Adipocyte (in vitro differentiated cells): ENCODE data around the gene RB1.

ENCODE experiments used
- DNase-seq: peaks from one replicate; pipeline ENCODE4 v3.0.0-alpha.2; 2015; ENCODE audit warnings: low read depth
- H3K27me3 ChIP-seq: replicated peaks from 2 replicates; pipeline ENCODE4 v1.7.0; 2013; ENCODE audit warnings: mild to moderate bottlenecking, low read length, moderate library complexity; ENCODE audit not compliant: control insufficient read depth, insufficient read depth
- H3K36me3 ChIP-seq: 2 replicates; pipeline ENCODE4 v1.7.0; 2013; ENCODE audit warnings: low read length, mild to moderate bottlenecking, moderate library complexity; ENCODE audit not compliant: control insufficient read depth, insufficient read depth, severe bottlenecking
- H3K4me1 ChIP-seq: 2 replicates; pipeline ENCODE4 v1.7.0; 2013; ENCODE audit warnings: mild to moderate bottlenecking, low read length, moderate library complexity; ENCODE audit not compliant: control insufficient read depth, insufficient read depth
- H3K4me3 ChIP-seq: 2 replicates; pipeline ENCODE4 v1.7.0; 2013; ENCODE audit warnings: mild to moderate bottlenecking, low read length, moderate library complexity
- H3K9ac ChIP-seq: 2 replicates; pipeline ENCODE4 v1.7.0; 2013; ENCODE audit warnings: mild to moderate bottlenecking, low read length, moderate library complexity
- H3K9me3 ChIP-seq: 2 replicates; pipeline ENCODE4 v1.7.0; 2013; ENCODE audit warnings: mild to moderate bottlenecking, low read length, moderate library complexity; ENCODE audit not compliant: control insufficient read depth

RB1 gene

DNA sequence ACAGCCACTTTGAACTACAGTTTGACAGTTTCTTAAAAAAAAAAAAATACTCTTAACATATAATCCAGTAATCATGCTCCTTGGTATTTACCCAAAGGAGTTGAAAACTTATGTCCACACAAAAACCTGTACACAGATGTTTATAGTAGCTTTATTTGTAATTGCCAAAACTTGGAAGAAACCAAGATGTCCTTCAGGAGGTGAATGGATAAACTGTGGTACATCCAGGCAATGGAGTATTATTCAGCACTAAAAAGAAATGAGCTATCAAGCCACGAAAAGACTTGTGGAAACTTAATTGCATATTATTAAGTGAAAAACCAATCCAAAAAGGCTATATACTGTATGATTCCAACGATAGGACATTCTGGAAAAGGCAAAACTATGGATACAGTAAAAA, 184.4 kb downstream of the RB1 start:
- DNase-seq: no peak
- Histone ChIP-seq H3K4me3 (no peak overlapping the region), H3K4me1 (peaks cover 11% of the 10 kb centered on the region), H3K9me3 (no peaks in the 10 kb centered on the region), H3K27me3 (no peaks in the 10 kb centered on the region), H3K9ac (no peak overlapping the region), H3K36me3 (peaks cover 6% of the 10 kb centered on the region)

DNA sequence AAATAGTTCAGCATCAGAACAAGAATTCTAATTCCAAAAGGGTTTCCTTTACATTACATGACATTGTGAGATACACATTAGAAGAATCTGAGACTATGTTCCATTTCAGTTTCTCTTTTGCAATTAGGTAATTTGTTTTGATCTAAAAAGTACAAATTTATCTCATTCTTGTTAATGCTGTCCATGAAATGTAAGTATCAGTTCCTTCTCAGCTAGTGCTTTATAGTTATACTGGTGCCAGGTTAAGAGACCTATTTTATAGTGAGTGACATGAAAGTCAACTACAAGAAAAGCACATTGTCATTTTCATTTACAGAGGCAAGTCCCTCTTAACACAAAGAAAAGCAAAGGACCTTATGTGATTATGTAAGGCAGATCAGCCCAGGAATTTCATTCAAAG, 185.4 kb downstream of the RB1 start:
- Histone ChIP-seq H3K27me3 (no peaks in the 10 kb centered on the region), H3K9ac (no peak overlapping the region), H3K4me1 (peaks cover 15% of the 10 kb centered on the region), H3K36me3 (peaks cover 6% of the 10 kb centered on the region), H3K9me3 (no peaks in the 10 kb centered on the region), H3K4me3 (no peak overlapping the region)
- no peak for DNase-seq

DNA sequence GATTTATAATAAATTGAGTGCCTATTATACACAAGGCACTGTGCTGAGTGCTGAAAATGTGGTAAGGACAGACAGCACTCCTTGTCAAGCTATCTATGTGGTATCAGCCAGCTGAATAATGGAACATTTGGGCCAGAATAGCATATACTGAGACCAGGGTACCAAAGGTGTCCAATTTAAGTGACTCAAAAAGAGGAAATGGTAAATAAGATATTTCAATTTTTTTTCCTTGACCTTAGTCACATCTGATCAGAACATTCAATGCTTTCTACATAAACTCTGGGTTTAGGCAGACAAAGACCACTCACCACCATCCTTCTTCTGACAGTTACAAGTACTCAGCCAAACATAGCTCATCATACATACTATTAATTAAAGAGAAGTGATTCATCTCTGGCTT, 186.1 kb downstream of the RB1 start:
- Histone ChIP-seq H3K9me3 (no peaks in the 10 kb centered on the region), H3K4me1 (peaks cover 15% of the 10 kb centered on the region), H3K36me3 (peaks cover 6% of the 10 kb centered on the region), H3K27me3 (no peaks in the 10 kb centered on the region), H3K9ac (no peak overlapping the region), H3K4me3 (no peak overlapping the region)
- no peak for DNase-seq

DNA sequence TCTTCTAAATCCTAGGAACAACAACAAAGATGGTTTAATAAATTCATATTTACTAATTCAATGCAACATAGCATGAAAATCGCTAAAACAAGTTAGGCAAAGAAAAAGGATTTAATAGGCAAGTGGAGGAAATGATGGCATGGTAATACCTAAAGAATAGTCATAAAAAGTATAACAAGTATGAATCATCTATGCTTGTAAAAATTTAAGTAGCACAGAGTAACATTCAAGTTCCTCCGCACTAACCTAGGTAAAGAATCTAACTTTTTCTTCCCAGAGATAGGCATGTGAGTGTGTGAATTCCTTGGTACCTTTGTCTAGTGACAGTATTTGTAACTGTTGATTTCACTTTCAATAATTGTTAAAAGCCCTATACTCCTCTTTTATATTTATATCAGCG, 186.7 kb downstream of the RB1 start:
- peaks cover 6% of the 10 kb centered on the region for H3K36me3 ChIP-seq
- H3K9me3 ChIP-seq: no peaks in the 10 kb centered on the region
- DNase-seq: no peak

DNA sequence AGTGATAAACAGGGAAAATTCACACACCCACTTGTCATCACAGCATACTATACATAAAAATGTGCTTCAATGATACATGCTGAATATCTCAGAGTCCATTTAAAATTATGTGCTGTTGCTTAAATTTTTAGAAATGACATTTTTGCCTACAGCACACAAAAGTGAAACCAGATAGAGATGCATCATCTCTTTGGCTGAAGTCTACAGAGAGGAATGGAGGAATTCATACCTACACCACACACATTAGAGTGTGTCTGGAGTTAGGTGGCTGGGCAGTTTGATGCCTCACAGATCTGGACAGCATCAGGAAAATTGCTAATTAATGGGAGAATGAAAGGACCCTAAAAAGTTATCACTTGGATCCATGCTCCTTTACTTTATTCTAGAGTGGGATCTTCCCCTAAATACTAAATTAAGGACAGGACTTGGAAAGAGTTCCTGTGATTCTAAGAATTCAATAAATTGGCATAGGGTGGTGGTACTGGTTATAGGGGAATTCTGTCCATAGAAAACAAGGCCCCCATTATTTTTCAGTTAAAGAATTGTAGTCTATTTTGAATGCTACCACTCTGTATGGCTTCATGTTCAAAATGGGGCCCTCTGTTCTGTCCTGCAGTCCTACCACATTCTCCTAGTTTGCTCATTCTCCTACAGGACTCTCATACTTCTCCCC, 188.0 kb downstream of the RB1 start:
- Histone ChIP-seq H3K36me3 (peaks cover 6% of the 10 kb centered on the region), H3K27me3 (no peaks in the 10 kb centered on the region), H3K9ac (peak overlapping the region; percentile 76), H3K9me3 (no peaks in the 10 kb centered on the region), H3K4me3 (peak overlapping the region; percentile 74), H3K4me1 (peaks cover 15% of the 10 kb centered on the region)
- DNase-seq: peak; percentile 22

More for the DNA sequence above, 186.7 kb downstream of the RB1 start:
- Histone ChIP-seq H3K9ac (no peak overlapping the region), H3K27me3 (no peaks in the 10 kb centered on the region), H3K4me1 (peaks cover 15% of the 10 kb centered on the region), H3K4me3 (no peak overlapping the region)

DNA sequence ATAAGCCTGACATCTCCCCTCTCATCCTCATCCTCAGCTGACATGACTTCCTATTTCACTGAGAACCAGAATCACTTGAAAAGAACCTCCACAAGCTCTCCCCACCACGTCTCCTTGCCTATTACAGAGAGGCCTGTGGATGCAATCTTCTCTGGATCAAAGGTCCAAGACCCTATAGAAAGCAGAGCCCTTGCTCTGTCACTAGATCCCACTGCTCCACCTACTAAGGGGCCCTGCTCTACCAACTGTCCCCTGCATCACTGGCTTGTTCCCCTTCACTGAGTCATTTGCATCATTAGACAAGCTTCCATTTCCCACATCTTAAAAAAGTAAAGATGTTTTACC, 188.5 kb downstream of the RB1 start:
- H3K36me3 ChIP-seq: peaks cover 6% of the 10 kb centered on the region
- H3K4me1 ChIP-seq: peaks cover 15% of the 10 kb centered on the region
- no peak for DNase-seq
- H3K4me3 ChIP-seq: peak overlapping the region; percentile 74
- no peaks in the 10 kb centered on the region for H3K27me3 ChIP-seq
- H3K9ac ChIP-seq: peak overlapping the region; percentile 76
- H3K9me3 ChIP-seq: no peaks in the 10 kb centered on the region

DNA sequence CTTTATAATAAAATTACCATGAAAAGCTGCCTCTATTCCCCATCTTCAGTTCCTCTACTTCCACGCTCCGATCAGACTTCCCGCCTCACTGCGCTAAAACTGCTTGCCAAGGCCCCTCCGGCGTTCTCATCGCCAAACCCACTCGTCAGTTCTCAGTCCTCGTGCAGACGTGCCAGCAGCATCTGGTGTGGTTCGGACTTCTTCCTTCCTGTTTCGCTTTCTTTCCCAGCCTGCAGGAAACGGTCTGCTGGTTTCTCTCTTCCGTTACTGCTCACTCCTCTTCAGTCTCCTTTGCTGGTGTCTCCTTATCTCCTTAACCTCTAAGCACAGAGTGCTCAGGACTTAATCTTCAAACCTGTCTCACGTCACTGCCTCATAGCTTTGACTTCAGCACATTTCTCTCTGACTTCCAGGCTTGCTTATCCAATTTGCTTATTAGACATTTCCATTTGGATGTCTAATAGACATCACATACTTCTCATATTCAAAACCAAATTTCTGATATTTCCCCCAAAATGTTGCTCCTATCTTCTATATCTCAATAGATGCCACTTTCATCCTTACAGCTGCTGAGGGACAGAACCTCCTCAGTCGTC, 189.0 kb downstream of the RB1 start:
- Histone ChIP-seq H3K27me3 (no peaks in the 10 kb centered on the region), H3K4me1 (peaks cover 15% of the 10 kb centered on the region), H3K9ac (peak overlapping the region; percentile 76), H3K9me3 (no peaks in the 10 kb centered on the region), H3K36me3 (peaks cover 4% of the 10 kb centered on the region), H3K4me3 (peak overlapping the region; percentile 74)
- DNase-seq: no peak

DNA sequence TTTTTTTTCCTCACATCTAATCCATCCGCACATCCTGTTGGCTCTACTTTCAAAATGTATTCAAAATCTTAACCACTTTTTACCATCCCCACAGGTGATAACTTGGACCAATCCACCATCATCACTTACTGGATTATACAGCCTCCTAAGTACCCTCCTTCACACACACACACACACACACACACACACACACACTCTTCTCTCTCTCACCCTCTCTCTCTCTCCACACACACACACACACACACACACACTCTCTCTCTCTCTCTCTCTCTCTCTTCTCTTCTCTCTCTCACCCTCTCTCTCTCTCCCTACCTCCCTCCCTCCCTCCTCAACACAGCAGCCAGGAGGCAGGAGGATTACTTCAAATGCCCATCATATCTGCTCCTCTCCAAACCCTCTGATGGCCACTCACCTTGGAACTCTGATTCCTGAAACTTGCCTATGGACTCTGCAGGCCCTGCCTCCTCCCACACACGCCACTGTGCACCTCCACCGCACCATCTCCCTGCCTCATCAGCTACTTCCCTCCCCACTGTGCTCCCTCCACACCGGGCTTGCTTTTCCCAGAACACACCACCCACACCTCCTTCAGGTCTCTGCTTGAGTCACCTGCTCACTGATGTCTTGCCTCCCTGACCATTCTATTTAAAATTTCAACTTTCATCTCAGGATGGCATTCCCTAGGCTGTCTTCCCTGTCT, 189.7 kb downstream of the RB1 start:
- peak overlapping the region; percentile 76 for H3K9ac ChIP-seq
- no peaks in the 10 kb centered on the region for H3K36me3 ChIP-seq
- H3K4me3 ChIP-seq: peak overlapping the region; percentile 74
- peaks cover 15% of the 10 kb centered on the region for H3K4me1 ChIP-seq
- H3K9me3 ChIP-seq: no peaks in the 10 kb centered on the region
- DNase-seq: no peak
- H3K27me3 ChIP-seq: no peaks in the 10 kb centered on the region

DNA sequence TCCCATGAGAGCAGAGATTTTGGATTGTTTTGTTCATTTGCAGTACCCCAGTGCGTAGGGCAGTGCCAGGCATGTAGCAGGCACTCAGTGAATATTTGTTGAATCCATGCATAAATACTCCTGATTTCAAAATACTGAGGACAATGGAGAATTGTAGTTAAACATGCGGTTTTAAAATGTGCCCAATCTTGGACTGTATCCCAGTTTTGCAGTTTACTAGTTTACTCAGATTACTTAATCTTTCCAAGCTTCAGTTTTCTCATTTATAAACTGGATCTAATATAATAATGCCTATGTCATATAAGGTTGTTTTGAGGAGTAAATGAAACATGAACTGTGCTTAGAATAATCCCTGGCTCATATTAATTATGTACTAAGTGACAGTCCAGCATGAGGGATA, 190.3 kb downstream of the RB1 start:
- no peaks in the 10 kb centered on the region for H3K27me3 ChIP-seq
- peaks cover 15% of the 10 kb centered on the region for H3K4me1 ChIP-seq
- peak; percentile 28 for DNase-seq
- H3K36me3 ChIP-seq: no peaks in the 10 kb centered on the region
- H3K4me3 ChIP-seq: no peak overlapping the region
- H3K9ac ChIP-seq: no peak overlapping the region
- no peaks in the 10 kb centered on the region for H3K9me3 ChIP-seq

DNA sequence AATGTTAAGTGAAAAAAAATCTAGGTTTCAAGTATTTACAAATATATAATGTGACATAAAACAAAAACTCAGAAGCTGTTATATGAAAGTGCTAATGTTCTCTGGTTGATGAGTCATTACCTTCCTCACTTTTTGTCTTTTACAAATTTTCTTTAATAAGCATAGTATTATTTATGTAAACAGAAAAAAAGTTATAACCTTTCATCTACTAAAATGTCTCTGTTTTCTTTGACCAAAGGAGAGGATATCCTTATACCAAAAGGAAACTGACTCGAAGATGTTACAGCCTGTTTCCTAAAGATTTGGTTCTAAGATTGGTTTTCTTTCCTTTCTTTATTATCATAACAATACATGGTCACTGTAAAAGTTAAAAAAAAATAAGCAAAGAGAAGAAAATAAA, 191.3 kb downstream of the RB1 start:
- no peak overlapping the region for H3K9ac ChIP-seq
- H3K4me1 ChIP-seq: peaks cover 15% of the 10 kb centered on the region
- DNase-seq: no peak
- no peaks in the 10 kb centered on the region for H3K9me3 ChIP-seq
- H3K4me3 ChIP-seq: no peak overlapping the region
- no peaks in the 10 kb centered on the region for H3K36me3 ChIP-seq
- H3K27me3 ChIP-seq: no peaks in the 10 kb centered on the region

DNA sequence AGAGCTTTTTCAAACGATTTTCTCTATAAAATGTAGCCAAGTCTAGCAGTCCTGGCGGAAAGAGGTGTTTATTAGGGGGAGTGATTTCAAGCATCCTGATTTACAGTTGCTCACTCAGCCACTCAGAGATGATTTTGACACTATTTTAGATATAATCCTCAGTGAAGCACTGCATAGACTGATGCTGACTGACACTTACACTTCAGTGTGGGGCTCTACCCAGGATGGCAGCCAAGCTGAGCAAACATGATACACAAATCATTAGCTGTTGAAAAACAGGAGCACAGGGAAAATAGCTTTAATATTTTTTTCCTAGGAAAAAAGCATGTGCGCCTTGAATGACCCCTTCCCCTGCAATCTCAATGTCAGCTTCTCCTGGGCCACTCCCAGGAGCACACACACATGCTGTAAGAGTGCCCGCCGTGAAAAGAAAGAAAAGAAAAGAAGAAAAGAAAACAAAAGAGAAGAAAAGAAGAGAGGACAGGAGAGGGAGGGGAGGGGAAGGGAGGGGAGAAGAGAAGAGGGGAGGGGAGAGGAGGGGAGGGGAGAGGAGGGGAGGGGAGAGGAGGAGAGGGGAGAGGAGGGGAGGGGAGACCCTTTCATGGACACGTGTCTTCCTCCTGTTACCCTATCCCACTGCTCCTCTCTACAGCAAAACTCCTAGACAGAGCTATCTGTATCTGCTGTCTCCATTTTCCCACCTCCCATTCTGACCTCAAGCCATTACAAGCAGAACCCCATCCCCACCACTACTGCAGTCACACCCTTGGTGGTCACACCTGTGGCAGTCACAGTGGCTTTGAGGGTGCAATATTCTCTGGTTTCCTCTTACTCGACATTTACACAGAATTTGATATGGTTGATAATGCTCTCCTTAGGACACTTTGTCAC, 193.0 kb downstream of the RB1 start:
- no peak for DNase-seq
- Histone ChIP-seq H3K4me3 (no peak overlapping the region), H3K9ac (no peak overlapping the region), H3K4me1 (peaks cover 26% of the 10 kb centered on the region), H3K27me3 (no peaks in the 10 kb centered on the region), H3K9me3 (no peaks in the 10 kb centered on the region), H3K36me3 (no peaks in the 10 kb centered on the region)
